GM21423 (cell line): ENCODE results near the gene EPG5.
"Not testable (repeated sequence)": the region's sequence is repeated elsewhere in the genome, so short reads cannot be mapped to it uniquely, and the experiment has no call there.

Experiments
- ATAC-seq: cut with Tn5 transposase; IDR thresholded peaks from one replicate; pipeline ENCODE4 v1.9.1; 2021; ENCODE audit warnings: mild to moderate bottlenecking, moderate library complexity; ENCODE audit not compliant: unreplicated experiment

Gene EPG5

DNA sequence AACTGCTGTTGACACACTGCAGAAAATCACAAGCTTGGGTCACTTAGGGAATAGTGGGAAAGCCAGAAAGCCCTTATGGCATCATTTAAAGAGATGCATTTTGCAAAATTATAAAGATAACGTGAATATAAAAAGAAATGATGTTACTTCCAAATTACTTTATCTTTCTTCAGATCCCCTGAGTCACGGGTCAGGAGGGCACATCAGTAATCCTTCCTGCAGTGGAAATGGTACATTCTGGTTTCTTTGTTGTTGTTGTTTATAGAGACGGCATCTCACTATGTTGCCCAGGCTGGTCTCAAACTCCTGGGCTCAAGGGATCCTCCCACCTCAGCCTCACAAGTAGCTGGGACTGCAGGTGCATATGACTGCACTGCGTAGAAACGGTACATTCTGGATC is 9.8 kb upstream of the EPG5 start:
- ATAC-seq: no peak

DNA sequence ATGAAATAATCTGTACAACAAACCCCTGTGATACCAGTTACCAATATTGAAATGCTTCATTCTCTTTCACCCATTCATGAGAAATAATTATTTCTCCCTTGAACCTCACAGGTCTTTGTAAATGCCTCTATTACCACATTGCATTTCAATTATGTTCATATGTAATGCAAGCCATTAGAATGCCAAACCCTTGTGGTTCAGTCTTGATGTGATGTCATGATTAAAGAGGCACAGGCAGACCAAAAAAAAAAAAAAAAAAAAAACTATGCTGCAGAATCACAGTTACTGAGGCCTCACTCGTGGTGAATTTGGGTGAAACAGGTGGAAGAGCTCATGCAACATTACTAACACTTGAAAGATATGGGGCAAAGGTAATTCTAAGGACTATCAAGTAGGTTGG is 9.4 kb upstream of the EPG5 start:
- no peak for ATAC-seq

DNA sequence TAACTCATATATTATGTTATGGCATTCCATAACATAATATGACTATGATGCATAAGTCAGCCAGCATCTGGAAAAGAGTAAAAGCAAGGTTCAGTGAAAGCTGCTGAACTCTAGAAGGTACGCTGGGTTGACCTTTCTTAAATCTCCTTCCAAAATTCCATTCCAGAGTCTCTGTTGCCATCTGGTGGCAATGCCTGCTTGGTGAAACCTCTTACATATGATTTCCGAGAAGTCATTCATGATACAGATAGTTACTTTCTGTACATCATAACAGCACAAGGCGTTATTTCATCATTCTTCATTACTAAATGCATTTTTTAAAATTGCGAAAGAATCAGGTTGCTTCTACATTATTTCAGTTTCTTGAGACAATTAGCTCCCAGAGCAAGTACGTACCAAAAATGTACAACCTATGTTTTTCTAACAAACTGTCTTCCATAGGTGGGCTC is 7.0 kb upstream of the EPG5 start:
- ATAC-seq: no peak

DNA sequence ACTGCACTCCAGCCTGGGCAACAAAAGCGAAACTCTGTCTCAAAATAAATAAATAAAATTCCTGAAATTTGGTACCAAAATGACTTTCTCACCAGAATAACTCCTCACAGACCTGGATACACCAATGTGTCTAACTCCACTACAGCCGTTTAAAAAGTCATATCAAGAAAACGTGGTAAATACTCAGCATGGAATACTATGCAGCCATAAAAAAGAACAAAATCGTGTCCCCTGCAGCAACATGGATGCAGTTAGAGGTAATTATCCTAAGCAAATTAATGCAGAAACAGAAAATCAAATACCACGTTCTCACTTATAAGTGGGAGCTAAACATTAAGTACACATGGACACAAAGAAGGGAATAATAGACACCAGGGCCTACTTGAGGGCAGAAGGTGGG is 2.2 kb downstream of the EPG5 start:
- ATAC-seq: not testable (repeated sequence)

DNA sequence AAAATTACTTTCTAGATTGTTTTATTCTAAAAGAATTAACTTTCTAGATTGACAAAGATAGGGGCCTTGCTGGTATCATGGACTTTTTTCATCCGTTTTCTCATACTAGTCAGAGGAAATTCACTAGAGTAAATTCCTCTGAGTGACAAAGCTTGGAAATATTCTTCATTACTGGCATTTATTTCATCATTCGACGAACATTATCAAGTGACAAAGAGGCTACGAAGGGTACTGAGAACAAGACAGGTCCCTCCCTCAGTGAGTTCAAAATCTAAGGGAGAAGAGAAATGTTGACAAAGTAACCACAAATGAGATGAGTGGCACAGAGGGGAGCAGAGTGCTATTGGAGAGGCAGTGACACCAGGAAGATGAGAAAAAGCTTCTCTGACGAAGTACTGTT is 4.3 kb downstream of the EPG5 start:
- no peak for ATAC-seq

DNA sequence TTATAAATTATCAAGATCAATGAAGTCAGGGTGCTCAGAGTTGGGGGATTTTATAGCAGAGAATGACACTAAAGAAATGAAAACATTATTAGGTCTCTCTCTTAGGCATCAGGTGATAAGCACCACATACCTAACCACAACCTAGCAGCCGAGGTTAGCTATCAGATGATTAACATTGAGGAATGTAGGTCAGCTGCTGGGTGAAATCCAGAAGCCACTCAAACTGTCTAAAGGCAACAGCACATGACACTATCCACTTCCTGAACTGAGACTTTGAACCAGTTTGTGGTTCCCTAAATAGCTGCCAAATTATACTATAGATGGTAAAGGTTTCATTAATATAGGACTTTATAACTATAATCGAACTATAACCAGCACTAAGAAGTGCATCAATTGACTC is 4.7 kb downstream of the EPG5 start:
- ATAC-seq: no peak

DNA sequence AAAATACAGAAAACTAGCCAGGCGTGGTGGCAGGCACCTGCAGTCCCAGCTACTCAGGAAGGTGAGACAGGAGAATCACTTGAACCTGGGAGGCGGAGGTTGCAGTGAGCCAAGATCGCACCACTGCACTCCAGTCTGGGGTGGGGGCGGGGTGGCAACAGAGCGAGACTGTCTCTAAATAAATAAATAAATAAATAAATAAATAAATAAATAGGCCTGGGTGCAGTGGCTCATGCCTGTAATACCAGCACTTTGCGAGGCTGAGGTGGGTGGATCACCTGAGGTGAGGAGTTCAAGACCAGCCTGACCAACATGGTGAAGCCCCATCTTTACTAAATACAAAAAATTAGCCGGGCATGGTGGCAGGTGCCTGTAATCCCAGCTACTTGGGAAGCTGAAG is 7.6 kb downstream of the EPG5 start:
- ATAC-seq: not testable (repeated sequence)

DNA sequence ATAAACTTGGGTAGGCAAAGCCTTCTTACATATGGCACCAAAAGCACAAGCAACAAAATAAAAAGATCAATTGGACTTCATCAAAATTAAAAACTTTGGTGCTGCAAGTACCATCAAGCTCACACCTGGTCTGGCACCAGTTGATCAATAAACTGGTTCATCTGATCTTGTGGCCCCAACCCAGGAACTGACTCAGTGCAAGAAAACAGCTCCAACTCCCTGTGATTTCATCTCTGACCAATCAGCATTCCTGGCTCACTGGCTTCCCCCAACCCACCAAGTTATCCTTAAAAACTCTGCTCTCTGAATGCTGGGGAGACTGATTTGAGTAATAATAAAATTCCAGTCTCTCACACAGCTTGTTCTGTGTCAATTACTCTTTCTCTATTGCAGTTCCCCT is 8.4 kb downstream of the EPG5 start:
- ATAC-seq: no peak

DNA sequence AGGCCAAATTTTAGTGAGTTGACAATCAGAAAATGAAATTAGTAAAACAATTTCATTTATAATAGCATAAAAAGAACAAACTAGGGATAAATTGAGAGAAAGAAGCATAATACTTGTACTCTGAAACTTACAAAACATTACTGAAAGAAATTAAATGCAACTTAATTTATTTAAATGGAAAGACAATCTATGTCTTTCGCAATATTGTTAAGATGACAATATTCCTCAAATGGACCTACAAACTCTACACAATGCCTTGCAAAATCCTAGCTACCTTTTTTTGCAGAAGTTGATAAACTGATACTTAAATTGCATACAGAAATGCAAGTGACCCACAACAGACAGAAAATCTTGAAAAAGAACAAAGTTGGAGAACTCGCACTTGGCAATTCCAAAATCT is 9.1 kb downstream of the EPG5 start:
- no peak for ATAC-seq

DNA sequence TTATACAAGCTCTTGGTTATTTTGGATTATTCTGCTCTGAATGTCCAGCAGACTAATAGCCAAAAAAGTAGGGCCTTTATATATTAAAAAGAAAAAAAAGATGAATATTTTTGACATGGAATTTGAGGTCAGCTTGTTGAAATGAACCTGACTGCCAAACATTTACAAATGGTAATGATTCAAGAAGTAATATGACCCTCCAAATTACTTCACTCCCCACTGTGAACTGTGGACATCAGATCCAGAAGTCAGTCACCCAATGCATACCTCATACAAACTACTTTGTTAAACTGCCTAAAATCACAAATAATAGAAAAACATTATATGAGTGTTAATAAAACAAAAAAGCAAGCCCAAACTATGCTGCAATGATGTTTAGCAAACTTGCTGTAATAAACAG is 10.0 kb downstream of the EPG5 start:
- ATAC-seq: no peak

DNA sequence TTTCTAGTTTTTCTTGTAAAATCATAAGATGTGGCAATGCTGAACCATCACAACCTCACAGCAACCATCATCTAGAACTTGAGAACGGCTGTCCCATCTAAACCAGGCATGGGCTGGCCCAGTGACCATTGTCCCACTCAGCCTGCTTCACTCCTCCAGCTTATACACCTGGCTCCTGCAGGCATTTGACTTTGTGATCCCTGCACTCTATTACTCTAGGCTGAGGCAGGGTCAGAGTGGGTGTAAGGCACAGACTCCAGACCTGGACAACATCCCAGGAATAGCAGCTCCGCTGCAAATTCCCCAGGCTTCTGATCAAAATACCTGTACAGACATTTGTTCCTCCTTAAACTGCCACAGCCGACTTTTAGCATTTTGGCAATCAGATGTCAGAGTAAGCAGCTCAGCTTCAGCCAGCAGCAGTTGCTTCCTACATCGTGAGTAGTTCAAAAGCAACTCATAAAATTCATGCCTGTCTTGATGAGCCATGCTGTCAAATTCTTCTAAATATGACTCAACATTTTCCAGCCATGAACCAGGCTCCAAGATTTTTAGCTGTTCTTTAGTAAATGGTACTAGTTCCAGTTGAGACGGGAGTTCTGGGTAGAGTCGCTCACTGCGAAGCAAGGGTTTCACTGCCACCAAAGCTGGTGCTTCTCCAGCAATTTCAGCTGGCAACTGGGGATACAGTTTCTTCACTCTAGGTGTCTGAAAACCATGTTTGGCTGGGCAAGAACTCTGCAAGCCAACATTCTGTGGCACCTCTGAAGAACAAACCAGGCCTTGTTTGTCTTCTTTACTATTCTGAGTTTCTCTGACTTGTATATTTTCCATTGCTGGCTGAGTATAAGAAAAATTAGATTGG is 12.8 kb downstream of the EPG5 start:
- no peak for ATAC-seq

DNA sequence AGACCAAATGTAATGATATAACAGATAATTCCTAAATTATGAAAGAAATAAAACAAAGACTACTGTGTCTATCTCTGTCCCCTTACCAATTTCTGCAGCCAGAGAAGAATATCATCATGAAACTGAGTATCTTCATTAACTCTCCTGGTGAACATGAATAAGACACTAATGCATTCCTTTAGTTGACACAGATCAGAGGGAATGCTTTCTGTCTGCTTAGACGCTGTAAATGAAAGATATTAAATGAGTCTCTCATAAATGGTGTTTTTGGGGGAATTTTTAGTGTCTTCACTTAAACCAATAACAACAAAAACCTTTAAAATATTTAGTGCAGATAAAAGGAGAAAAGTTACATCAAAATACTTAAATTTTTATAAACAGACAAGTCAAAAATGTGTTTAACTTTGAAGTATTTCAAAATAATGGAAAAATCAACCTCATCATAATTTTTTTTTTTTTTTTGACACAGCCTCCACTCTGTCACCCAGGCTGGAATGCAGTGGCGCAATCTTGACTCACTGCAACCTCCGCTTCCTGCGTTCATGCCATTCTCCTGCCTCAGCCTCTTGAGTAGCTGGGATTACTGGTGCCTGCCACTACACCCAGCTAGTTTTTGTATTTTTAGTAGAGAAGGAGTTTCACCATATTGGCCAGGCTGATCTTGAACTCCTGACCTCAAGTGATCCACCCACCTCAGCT is 16.0 kb downstream of the EPG5 start:
- ATAC-seq: no peak

DNA sequence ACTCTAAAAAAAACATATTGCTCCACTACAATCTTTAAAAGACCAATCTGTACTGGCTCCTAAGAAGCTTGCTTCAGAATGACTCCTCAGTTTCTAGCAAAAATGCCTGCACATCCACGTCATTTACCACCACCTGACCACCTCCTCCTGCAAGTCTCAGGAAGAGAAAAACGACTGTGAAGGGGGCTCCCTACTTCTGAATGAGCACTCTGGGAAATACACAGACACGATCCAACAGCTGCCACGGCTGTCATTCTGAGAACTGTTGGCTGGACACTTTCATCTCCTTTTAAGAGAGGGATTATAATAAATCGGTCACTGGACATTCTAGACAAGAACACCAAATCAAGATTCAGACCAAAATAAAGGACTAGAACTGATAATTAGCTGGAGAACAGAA is 21.5 kb downstream of the EPG5 start:
- ATAC-seq: no peak

DNA sequence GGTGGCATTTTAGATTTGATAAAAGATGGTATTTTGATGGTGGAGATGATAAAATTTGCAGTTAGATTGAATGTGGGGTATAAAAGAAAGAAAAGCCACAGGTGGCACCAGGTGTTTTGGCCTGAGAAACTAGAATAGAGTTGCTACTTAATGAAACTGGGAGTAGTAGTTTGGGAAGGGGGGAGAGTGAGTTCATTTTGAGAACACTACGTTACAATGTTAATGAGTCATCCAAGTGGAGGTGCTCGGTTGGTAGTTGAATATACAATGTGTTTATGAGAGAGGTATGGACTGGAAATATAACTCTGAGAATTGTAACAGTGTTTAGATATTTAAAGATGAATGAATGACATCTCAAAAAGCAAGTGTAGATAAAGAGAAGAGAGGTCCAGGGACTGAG is 26.4 kb downstream of the EPG5 start:
- peak; percentile 52 for ATAC-seq

DNA sequence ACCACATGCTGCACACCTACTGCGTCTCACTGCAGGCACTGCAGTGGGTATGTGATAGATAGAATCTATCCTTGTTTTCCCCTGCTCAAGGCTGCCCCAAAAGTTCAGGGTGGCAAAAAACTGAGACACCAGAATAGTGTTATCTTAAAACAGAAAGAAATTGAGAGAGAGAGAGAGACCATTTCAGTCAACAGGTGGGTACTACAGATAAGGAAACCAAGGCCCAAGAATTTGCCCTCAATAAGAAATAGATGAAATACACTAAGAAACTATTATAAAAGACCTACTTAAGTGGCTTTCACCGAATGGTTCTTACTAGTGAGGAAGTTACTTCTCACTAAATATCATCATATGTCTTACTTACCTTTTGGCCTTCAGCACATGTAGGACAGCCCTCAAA is 27.9 kb downstream of the EPG5 start:
- ATAC-seq: no peak

DNA sequence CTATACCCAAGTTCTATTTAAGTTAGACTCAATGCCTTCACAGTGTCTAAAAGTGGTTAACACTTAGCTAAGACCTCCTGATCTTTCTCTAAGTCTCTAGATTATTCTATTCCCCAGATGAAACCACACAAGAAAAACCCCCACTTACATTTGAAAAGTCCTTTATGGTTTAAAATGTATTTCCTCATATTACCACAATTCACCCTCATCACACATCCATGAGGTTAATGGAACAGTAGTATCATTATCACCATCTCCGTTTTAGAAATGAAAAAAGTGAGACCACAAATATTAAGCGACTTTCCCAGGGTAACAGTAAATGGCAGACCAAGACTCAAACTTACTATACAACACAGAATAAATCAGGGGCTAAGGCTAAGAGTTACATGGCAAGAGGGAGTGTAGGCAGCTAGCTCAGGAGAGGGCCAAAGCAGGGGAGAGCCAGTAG is 28.6 kb downstream of the EPG5 start:
- no peak for ATAC-seq

DNA sequence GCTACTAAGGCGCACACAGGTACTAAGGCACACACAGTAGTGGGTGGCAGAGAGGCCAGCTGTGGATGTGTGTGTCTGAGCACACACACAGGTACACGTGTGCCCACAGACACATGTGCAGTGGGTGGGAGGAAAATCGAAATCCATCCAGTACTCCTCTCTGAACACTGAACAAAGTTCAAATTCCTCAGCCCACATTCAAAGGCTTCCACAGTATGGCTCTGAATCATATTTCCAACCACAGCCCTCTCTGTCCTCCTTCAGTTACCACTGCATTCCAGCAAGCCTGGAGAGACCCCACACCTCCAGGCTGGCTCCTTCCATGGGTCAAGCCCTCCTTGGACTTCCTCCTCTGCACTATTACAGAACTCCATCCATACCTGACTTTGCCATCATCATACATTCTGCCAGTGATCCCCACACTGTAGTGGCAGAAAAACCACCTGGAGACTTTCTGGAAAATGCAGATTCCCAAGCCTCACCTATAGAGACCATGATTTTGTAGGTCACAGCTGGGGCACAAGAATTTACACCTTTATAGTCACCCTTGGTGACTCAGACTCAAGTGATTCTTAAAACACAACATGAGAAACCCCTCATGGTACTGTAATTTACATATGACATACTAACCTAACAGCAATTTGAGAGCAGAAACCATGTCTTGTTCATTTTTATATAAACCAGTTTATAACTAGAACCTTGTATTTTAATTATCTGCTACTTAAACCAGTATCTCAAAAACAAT is 31.4 kb downstream of the EPG5 start:
- ATAC-seq: no peak

DNA sequence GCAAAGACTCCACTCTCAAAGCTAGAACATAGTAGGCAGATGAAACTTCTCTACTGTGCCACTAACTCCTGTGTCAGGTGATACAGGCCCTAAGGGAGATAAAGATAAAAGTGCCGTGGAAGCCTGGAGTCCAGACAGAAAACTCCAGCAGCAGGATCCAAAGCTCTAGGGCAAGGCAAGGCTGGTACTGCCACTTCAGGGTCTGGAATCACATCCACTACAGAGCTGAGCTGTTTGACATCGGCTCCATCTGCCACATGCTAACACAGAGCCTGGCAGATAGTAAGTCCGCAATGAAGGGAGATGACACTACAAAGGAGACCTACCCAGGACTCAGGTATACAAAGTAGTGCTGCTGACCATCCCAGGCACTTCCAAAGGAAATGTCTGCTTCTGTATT is 34.4 kb downstream of the EPG5 start:
- ATAC-seq: no peak

DNA sequence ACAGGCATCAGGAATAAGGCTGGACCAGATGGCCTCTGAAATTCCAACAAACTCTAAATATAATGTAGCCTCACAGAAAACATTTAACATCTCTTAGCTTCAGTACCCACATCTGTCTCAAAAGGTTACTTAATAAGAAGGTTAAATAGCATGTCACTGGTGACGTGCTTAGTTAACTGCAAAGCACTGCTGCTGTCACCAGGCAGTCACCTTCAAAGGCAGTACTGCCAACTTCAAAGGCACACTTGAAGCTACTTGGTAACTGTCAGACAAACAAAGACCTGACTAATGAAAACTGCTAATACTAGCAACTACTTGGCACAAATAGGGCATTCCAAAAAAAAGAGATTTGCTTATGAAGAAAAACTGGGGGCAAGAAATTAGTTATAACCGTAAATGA is 36.2 kb downstream of the EPG5 start:
- ATAC-seq: no peak

DNA sequence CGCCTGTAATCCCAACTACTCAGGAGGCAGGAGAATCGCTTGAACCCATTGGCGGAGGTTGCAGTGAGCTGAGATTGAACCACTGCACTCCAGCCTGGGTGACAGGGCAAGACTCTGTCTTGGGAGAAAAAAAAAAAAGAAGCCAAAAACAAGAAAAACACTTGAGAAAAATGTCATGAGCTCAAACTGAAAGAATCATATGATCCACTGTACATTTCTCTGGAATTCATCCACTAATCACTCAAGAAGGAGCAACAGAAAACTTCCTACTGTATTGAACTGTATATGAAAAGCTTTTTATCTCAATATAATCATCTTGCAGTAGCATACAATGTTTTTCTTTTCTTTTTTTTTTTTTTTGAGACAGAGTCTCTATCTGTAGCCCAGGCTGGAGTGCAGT is 40.4 kb downstream of the EPG5 start:
- no peak for ATAC-seq

DNA sequence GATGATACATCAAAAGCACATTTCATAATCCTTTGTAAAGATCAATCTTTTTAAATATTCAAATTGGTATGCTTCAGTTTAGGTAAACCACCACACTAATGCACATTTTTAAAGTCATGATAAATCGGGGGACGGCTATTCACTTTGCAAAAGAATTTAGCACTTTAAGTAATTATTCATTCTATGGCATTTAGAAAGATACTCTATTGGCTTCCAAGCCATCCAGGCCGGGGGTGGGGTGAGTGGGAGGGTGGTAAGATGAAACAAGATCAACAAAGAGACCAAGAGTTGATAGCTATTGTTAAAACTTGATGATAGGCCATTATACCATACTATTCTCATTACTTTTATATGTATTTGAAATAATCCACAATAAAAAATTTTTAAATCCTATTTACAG is 41.0 kb downstream of the EPG5 start:
- ATAC-seq: no peak

DNA sequence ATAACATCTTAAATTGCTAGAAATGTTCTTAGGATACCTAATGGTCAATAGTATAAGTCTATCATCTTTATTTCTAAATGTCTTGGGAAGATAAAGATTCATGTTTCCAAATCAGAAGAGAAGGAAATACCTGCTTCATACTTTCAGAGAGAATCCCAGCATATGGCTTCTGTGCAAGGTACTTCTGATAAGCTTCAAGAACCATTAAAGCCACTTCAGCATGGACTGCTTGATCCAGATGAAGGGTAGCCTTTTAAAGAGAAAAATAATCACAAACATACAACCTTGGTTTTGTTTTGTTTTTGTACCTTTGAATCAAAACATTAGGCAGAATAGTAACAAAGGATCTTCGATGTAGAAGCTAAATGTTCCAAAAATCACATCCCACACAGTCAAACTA is 44.0 kb downstream of the EPG5 start:
- no peak for ATAC-seq
